ENCODE data around the gene SORCS2.

Gene SORCS2

DNA sequence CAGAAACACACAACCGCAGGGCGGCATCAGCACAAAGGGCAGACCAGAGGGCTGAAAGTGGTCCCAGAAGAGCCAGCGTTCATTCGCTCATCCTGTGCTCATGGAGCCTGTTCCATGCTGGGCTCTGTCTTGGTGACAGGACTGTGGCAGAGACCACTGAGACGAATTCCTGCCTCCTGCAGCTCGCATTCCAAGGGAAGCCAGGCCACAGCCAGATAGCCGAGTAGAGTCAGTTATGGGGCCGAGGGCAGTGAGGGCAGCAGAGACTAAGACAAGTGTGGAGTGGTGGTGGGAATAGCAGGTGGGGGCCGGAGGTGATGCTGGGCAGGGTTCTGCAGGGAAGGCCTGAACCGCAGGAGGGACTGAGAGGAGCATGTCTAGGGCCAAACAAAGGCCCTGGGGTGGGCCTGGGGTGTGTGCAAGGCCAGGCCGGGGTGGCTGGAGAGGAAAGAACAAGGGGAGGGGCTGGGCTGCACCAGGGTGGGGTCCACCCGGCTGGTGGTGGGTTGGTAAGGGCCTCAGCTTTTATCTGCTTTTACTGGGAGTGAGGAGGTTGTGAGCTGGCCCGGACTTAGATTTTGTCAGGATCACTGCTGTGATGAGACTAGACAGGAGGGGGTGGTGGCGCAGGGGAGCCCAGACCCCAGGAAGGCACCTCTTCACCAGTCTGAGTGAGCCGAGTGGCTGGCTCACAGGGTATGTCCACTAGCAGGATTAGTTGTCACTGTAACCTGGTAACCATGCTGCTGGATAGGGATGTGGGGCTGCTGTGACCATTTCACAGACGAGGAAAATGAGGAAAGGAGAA, 236.1 kb downstream of the SORCS2 start:
- no peak for DNase-seq
- Histone ChIP-seq H3K9ac (ENCODE audit: low read depth, low read length) (no peak overlapping the region), H2AFZ (ENCODE audit: low read depth, low read length) (no peak overlapping the region), H3K4me3 (ENCODE audit: low read depth in 1 of 2, low read length in 2 of 2) (no peak overlapping the region), H3K27me3 (ENCODE audit: insufficient read depth, low read length, poor library complexity) (no peaks in the 10 kb centered on the region), H3K4me2 (ENCODE audit: insufficient read depth, low read length) (no peak overlapping the region), H3K9me3 (ENCODE audit: insufficient read depth, low read length, severe bottlenecking) (no peaks in the 10 kb centered on the region), H4K20me1 (ENCODE audit: insufficient read depth, low read length) (no peaks in the 10 kb centered on the region; the same call in 1 of the 2 replicates), H3K4me1 (ENCODE audit: insufficient read depth, low read length) (no peaks in the 10 kb centered on the region), H3K79me2 (ENCODE audit: insufficient read depth, low read length) (no peaks in the 10 kb centered on the region), H3K27ac (ENCODE audit: low read length) (no peak overlapping the region), H3K36me3 (ENCODE audit: insufficient read depth, low read length) (no peaks in the 10 kb centered on the region)
- TF ChIP-seq EZH2 (IDR thresholded peaks at IDR 0.05; ENCODE audit: borderline replicate concordance, low read depth, low read length, severe bottlenecking) = no peak
- TF ChIP-seq, protein P1, sequence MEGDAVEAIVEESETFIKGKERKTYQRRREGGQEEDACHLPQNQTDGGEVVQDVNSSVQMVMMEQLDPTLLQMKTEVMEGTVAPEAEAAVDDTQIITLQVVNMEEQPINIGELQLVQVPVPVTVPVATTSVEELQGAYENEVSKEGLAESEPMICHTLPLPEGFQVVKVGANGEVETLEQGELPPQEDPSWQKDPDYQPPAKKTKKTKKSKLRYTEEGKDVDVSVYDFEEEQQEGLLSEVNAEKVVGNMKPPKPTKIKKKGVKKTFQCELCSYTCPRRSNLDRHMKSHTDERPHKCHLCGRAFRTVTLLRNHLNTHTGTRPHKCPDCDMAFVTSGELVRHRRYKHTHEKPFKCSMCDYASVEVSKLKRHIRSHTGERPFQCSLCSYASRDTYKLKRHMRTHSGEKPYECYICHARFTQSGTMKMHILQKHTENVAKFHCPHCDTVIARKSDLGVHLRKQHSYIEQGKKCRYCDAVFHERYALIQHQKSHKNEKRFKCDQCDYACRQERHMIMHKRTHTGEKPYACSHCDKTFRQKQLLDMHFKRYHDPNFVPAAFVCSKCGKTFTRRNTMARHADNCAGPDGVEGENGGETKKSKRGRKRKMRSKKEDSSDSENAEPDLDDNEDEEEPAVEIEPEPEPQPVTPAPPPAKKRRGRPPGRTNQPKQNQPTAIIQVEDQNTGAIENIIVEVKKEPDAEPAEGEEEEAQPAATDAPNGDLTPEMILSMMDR (IDR thresholded peaks at IDR 0.05; ENCODE audit: borderline replicate concordance, extremely low read depth, low read length, poor library complexity, severe bottlenecking) = no peak
- ATAC-seq (ENCODE audit: insufficient read depth, low read depth) = no peak

DNA sequence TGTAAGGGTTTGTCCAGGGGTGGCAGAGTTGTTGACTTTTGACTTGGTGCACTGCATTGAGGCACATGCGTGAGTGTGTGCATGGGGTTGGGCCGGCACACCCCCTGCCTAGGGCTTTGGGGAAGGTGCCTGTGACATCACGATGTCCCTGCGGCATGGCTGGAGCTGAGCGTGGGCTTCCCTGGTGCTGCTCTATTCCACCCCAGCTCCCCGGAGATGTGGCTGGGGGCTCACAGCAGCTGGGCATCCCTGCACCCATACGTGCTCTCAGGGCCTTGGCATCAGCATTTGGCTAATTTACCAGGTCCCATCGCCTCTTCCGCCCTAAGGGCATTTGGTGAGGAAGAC, 236.7 kb downstream of the SORCS2 start:
- DNase-seq (no peak), ATAC-seq (ENCODE audit: insufficient read depth, low read depth) (no peak)
- no peak overlapping the region for H3K27ac ChIP-seq (ENCODE audit: low read length)

DNA sequence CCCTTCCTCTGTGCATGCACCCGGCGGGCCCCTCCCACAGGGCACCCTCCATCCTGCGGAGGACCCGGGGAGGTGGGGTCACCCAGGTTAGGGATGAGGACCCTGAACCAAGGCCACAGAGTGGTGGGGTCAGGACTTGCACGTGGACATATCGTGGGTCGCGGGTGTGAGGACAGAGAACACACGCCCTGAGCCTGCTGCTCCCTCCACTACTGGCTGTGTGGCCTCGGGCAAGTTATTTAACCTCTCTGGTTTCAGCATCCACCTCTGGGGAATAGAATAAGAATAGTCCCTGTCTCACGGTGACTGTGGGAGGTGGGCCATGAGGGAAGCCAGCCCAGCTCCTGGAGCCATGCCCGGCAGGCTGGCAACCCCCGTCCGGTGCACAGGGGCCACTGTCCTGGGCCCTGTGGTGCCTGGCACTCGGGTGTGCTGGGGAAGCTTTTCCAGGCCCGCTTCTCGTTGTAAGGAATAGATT, 237.3 kb downstream of the SORCS2 start:
- Histone ChIP-seq H3K27me3 (ENCODE audit: insufficient read depth, low read length, poor library complexity) (no peaks in the 10 kb centered on the region), H3K4me2 (ENCODE audit: insufficient read depth, low read length) (no peak overlapping the region)
- ATAC-seq (ENCODE audit: insufficient read depth, low read depth) = no peak

More for the DNA sequence above, 236.7 kb downstream of the SORCS2 start:
- Histone ChIP-seq H3K4me2 (ENCODE audit: insufficient read depth, low read length) (no peak overlapping the region), H3K36me3 (ENCODE audit: insufficient read depth, low read length) (no peaks in the 10 kb centered on the region), H3K27me3 (ENCODE audit: insufficient read depth, low read length, poor library complexity) (no peaks in the 10 kb centered on the region), H4K20me1 (ENCODE audit: insufficient read depth, low read length) (no peaks in the 10 kb centered on the region), H3K9me3 (ENCODE audit: insufficient read depth, low read length, severe bottlenecking) (no peaks in the 10 kb centered on the region), H3K79me2 (ENCODE audit: insufficient read depth, low read length) (no peaks in the 10 kb centered on the region), H2AFZ (ENCODE audit: low read depth, low read length) (no peak overlapping the region), H3K4me1 (ENCODE audit: insufficient read depth, low read length) (no peaks in the 10 kb centered on the region), H3K4me3 (ENCODE audit: low read depth in 1 of 2, low read length in 2 of 2) (no peak overlapping the region), H3K9ac (ENCODE audit: low read depth, low read length) (no peak overlapping the region)
- no peak for TF ChIP-seq EZH2 (IDR thresholded peaks at IDR 0.05; ENCODE audit: borderline replicate concordance, low read depth, low read length, severe bottlenecking)
- TF ChIP-seq, protein P1 (IDR thresholded peaks at IDR 0.05; ENCODE audit: borderline replicate concordance, extremely low read depth, low read length, poor library complexity, severe bottlenecking) = no peak

More for the DNA sequence above, 237.3 kb downstream of the SORCS2 start:
- TF ChIP-seq EZH2 (IDR thresholded peaks at IDR 0.05; ENCODE audit: borderline replicate concordance, low read depth, low read length, severe bottlenecking) = no peak
- TF ChIP-seq, protein P1 (IDR thresholded peaks at IDR 0.05; ENCODE audit: borderline replicate concordance, extremely low read depth, low read length, poor library complexity, severe bottlenecking) = no peak
- no peak for DNase-seq
- Histone ChIP-seq H3K36me3 (ENCODE audit: insufficient read depth, low read length) (no peaks in the 10 kb centered on the region), H3K27ac (ENCODE audit: low read length) (no peak overlapping the region), H2AFZ (ENCODE audit: low read depth, low read length) (no peak overlapping the region), H3K4me1 (ENCODE audit: insufficient read depth, low read length) (no peaks in the 10 kb centered on the region), H4K20me1 (ENCODE audit: insufficient read depth, low read length) (no peaks in the 10 kb centered on the region), H3K9me3 (ENCODE audit: insufficient read depth, low read length, severe bottlenecking) (no peaks in the 10 kb centered on the region), H3K4me3 (ENCODE audit: low read depth in 1 of 2, low read length in 2 of 2) (no peak overlapping the region), H3K79me2 (ENCODE audit: insufficient read depth, low read length) (no peaks in the 10 kb centered on the region), H3K9ac (ENCODE audit: low read depth, low read length) (no peak overlapping the region)
